ENCODE data around the gene TPM3. TPM values are rescaled to one million over a fixed set of nuclear protein-coding genes. Genes with fewer than 3 reads are reported as not detected.

The TPM3 gene
- total and polyA plus RNA-seq, 9 of the 15 experiments (the other 6 are each of a cell fraction or from before 2014, with no cell fraction given), result 202 to 604 (median 421) TPM

- TF ChIP-seq ZNF398 (CRISPR knock-in tag; IDR thresholded peaks at IDR 0.05) (no peak), NFE2 (IDR thresholded peaks at IDR 0.05; ENCODE audit: low read depth) (no peak), ZNF347 (CRISPR knock-in tag; IDR thresholded peaks at IDR 0.05; ENCODE audit: low read depth) (no peak), FUS (optimal IDR thresholded peaks at IDR 0.05; ENCODE audit: low read depth, low read length) (no peak), HEY1 (CRISPR knock-in tag; IDR thresholded peaks at IDR 0.05; ENCODE audit: borderline replicate concordance) (no peak), PHB2 (IDR thresholded peaks at IDR 0.05; ENCODE audit: low read depth) (no peak), KAT7 (CRISPR knock-in tag; IDR thresholded peaks at IDR 0.05; ENCODE audit: borderline replicate concordance) (no peak), ZNF696 (CRISPR knock-in tag; conservative IDR thresholded peaks at IDR 0.05) (no peak), TSC22D4 (tag; IDR thresholded peaks at IDR 0.05) (no peak), DMBX1 (CRISPR knock-in tag; IDR thresholded peaks at IDR 0.05; ENCODE audit: borderline replicate concordance) (no peak), HDAC1 (IDR thresholded peaks at IDR 0.05) (peak in 1 of 2 experiments; percentile 84; a peak in 1 of 4 replicates), ZKSCAN8 (CRISPR knock-in tag; IDR thresholded peaks at IDR 0.05) (no peak), ZNF57 (CRISPR knock-in tag; IDR thresholded peaks at IDR 0.05) (no peak), GABPA (tag; conservative IDR thresholded peaks at IDR 0.05; ENCODE audit: low read depth) (peak; percentile 85), CREB1 (IDR thresholded peaks at IDR 0.05) (peak; percentile 89), CREB1 (CRISPR knock-in tag; IDR thresholded peaks at IDR 0.05) (peak; percentile 90), ZNF165 (CRISPR knock-in tag; IDR thresholded peaks at IDR 0.05; ENCODE audit: borderline replicate concordance) (0 out of 2 replicates have a peak, but pooled peaks have one; percentile 21), BCOR (IDR thresholded peaks at IDR 0.05) (no peak), ZNF561 (CRISPR knock-in tag; conservative IDR thresholded peaks at IDR 0.05) (no peak)
- TF ChIP-seq, protein P1, sequence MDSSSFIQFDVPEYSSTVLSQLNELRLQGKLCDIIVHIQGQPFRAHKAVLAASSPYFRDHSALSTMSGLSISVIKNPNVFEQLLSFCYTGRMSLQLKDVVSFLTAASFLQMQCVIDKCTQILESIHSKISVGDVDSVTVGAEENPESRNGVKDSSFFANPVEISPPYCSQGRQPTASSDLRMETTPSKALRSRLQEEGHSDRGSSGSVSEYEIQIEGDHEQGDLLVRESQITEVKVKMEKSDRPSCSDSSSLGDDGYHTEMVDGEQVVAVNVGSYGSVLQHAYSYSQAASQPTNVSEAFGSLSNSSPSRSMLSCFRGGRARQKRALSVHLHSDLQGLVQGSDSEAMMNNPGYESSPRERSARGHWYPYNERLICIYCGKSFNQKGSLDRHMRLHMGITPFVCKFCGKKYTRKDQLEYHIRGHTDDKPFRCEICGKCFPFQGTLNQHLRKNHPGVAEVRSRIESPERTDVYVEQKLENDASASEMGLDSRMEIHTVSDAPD (CRISPR knock-in tag; IDR thresholded peaks at IDR 0.05), result no peak
- TF ChIP-seq, protein P2, sequence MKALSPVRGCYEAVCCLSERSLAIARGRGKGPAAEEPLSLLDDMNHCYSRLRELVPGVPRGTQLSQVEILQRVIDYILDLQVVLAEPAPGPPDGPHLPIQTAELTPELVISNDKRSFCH (CRISPR knock-in tag; IDR thresholded peaks at IDR 0.05), result no peak
- TF ChIP-seq, protein P2 (tag; IDR thresholded peaks at IDR 0.05), result peak; percentile 80
- TF ChIP-seq, protein P3, sequence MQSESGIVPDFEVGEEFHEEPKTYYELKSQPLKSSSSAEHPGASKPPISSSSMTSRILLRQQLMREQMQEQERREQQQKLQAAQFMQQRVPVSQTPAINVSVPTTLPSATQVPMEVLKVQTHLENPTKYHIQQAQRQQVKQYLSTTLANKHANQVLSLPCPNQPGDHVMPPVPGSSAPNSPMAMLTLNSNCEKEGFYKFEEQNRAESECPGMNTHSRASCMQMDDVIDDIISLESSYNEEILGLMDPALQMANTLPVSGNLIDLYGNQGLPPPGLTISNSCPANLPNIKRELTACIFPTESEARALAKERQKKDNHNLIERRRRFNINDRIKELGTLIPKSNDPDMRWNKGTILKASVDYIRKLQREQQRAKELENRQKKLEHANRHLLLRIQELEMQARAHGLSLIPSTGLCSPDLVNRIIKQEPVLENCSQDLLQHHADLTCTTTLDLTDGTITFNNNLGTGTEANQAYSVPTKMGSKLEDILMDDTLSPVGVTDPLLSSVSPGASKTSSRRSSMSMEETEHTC (IDR thresholded peaks at IDR 0.05), result peak; percentile 95
Measured at GRCh38 chr1:154220071-154220969, 28.4 kb upstream of the TPM3 start, which contains the start of gene UBAP2L (continued).

All from K562 (cell line).